Vagina (tissue), 2 donors: Measurements from ENCODE around the gene HOXD12. TPM values are rescaled to one million over a fixed set of nuclear protein-coding genes. Genes with fewer than 3 reads are reported as not detected.
A peak's percentile ranks its signal among the peaks of the same experiment; 100 is the strongest.

ENCODE experiments used
- DNase-seq, 2 donors: peaks; one replicate each; pipeline ENCODE4 v3.0.0-alpha.2; 2017; ENCODE audit errors: extremely low spot score in 2 of 2
- H3K27ac ChIP-seq: fragments of 200-600 bp; sonication (generic); one replicate; pipeline ENCODE4 v1.5.1; 2019
- H3K27me3 ChIP-seq: fragments of 200-600 bp; sonication (generic); one replicate; pipeline ENCODE4 v1.5.1; 2019
- H3K36me3 ChIP-seq, 2 donors: fragments of 200-600 bp; sonication (generic); one replicate each; pipeline ENCODE4 v1.5.1; 2017 to 2019
- H3K4me1 ChIP-seq: fragments of 200-600 bp; sonication (generic); one replicate; pipeline ENCODE4 v1.5.1; 2019
- H3K4me3 ChIP-seq, 2 donors: fragments of 200-600 bp; sonication (generic); 1 replicate in 1 of 2; 2 replicates in 1 of 2; pipeline ENCODE4 v1.5.1; 2016 to 2019
- H3K9me3 ChIP-seq: fragments of 200-600 bp; sonication (generic); one replicate; pipeline ENCODE4 v1.5.1; 2019
- CTCF ChIP-seq, 3 experiments: fragments of 450-650 bp in 2 of 3; fragments of 200-600 bp in 1 of 3; sonication (generic) in 1 of 3; IDR thresholded peaks; one replicate each; pipeline ENCODE4 v1.5.1; 2017 to 2019; ENCODE audit warnings: antibody characterized with exemption in 3 of 3, mild to moderate bottlenecking in 2 of 3, moderate library complexity in 2 of 3
- POLR2A ChIP-seq, 2 donors: fragments of 450-650 bp; IDR thresholded peaks; one replicate each; pipeline ENCODE4 v1.6.1; 2017; ENCODE audit warnings: antibody characterized with exemption in 2 of 2, mild to moderate bottlenecking in 2 of 2, moderate library complexity in 2 of 2
- POLR2AphosphoS5 ChIP-seq, 2 donors: sonication (generic); formaldehyde crosslinking; IDR thresholded peaks; one replicate each; pipeline ENCODE4 v1.9.0; 2017; ENCODE audit warnings: antibody characterized with exemption in 2 of 2, mild to moderate bottlenecking in 2 of 2, low read depth in 1 of 2; ENCODE audit not compliant: insufficient read depth in 1 of 2
- intact Hi-C: fragments of 100-400 bp; cut with DNase I; formaldehyde crosslinking; loops from one replicate; pipeline ENCODE4 v1.15.1; 2023
- total RNA-seq: library from RNA; depleted of rRNA; stranded (reverse); fragments of >200 nt; gene quantifications from one replicate; pipeline ENCODE4 v1.2.3, GENCODE V29; 2016

The HOXD12 gene
- total RNA-seq, 1 donor from 2014 or later, result 1.7 TPM

GRCh38 chr2:176129813-176130146 lies 30.2 kb downstream of the HOXD12 start:
- no peak for TF ChIP-seq POLR2A (IDR thresholded peaks at IDR 0.05)
- TF ChIP-seq POLR2AphosphoS5 (IDR thresholded peaks at IDR 0.05; ENCODE audit: insufficient read depth in 1 of 2, low read depth in 1 of 2), result no peak
- no peak for TF ChIP-seq CTCF (IDR thresholded peaks at IDR 0.05)
- no peaks in the 10 kb centered on the region for H3K9me3 ChIP-seq
- peaks cover 17% of the 10 kb centered on the region for H3K4me1 ChIP-seq
- H3K36me3 ChIP-seq, result no peaks in the 10 kb centered on the region
- peak overlapping the region; percentile 46 to 58 for H3K4me3 ChIP-seq
- H3K27ac ChIP-seq, result peak overlapping the region; percentile 83
- intact Hi-C loops, result loop anchor here (1.0 to 10.0 kb wide), 3 partner anchors 22 to 1015 kb away; partner anchors contain the start of gene HOXD11
- H3K27me3 ChIP-seq, result peaks cover 5% of the 10 kb centered on the region
- DNase-seq, result no peak

DNA sequence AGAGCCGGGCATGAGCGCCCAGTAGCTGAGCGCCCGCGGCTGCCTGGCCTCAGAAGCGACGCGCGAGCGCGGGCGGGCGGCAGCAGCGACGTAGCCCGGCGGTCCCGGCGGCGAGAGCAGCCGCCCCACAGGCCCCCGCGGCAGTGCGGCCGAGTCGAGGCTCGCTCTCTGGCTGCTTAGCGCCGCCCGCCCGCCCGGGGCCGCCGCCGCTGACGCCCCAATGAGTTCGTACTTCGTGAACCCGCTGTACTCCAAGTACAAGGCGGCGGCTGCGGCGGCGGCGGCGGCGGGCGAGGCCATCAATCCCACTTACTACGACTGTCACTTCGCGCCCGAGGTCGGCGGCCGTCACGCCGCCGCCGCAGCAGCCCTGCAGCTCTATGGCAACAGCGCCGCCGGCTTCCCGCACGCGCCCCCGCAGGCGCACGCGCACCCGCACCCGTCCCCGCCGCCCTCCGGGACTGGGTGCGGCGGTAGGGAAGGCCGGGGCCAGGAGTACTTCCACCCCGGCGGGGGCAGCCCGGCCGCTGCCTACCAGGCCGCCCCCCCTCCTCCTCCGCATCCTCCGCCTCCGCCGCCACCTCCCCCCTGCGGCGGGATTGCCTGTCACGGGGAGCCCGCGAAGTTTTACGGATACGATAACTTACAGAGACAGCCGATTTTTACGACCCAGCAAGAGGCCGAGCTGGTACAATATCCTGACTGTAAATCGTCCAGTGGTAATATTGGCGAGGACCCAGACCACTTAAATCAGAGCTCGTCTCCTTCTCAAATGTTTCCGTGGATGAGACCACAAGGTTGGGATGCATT lies 30.8 kb downstream of the HOXD12 start:
- Histone ChIP-seq H3K4me1 (peaks cover 17% of the 10 kb centered on the region), H3K27me3 (peaks cover 5% of the 10 kb centered on the region), H3K27ac (peak overlapping the region; percentile 83), H3K4me3 (peak overlapping the region; percentile 46 to 58), H3K36me3 (no peaks in the 10 kb centered on the region), H3K9me3 (no peaks in the 10 kb centered on the region)
- intact Hi-C loops, result loop anchor here (1.0 kb wide), 1 partner anchor 23 kb away; the partner anchor contains the start of gene HOXD11
- TF ChIP-seq POLR2A (IDR thresholded peaks at IDR 0.05), result peak in 1 of 2 donors; percentile 7
- TF ChIP-seq CTCF (IDR thresholded peaks at IDR 0.05), result no peak
- TF ChIP-seq POLR2AphosphoS5 (IDR thresholded peaks at IDR 0.05; ENCODE audit: insufficient read depth in 1 of 2, low read depth in 1 of 2), result peak in 1 of 2 donors; percentile 23
- no peak for DNase-seq

DNA sequence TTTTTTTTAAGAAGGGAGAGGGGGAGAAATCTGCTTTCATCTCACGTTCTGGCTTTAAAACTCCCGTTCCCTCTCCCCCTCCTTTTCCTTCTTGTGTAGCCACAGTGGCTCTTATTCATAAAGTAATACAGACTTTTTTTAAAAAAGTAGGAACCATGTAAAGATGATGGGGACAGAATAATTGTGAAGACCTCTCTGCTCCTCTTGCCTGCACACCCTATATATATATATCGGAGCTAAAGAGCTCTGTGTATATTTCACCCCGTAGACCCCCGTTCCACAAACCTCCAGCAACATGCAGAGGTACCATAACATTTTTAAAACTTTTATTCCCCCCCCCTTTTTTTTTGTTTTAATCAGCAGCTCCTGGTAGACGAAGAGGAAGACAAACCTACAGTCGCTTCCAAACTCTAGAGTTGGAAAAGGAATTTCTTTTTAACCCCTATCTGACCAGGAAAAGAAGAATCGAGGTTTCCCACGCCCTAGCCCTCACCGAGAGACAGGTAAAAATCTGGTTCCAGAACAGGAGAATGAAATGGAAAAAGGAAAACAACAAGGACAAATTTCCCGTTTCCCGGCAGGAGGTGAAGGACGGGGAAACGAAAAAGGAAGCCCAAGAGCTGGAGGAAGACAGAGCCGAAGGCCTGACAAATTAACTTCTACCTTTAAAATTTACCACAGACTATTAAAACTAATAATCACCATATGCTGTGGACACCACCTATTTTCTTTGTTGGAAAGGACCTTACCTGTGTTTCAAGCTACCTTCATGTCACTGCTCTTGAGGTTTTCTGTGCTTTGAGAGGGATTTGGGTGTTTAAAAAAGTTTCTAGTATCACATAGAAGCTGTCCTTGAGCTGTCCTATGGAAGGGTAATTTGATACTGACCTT lies 31.6 kb downstream of the HOXD12 start:
- H3K9me3 ChIP-seq, result no peaks in the 10 kb centered on the region
- DNase-seq, result no peak
- no peaks in the 10 kb centered on the region for H3K36me3 ChIP-seq
- peaks cover 20% of the 10 kb centered on the region for H3K4me1 ChIP-seq
- peak overlapping the region; percentile 83 for H3K27ac ChIP-seq
- peaks cover 5% of the 10 kb centered on the region for H3K27me3 ChIP-seq
- H3K4me3 ChIP-seq, result peak overlapping the region; percentile 46 to 58
- TF ChIP-seq POLR2A (IDR thresholded peaks at IDR 0.05) (no peak), CTCF (IDR thresholded peaks at IDR 0.05) (no peak), POLR2AphosphoS5 (IDR thresholded peaks at IDR 0.05; ENCODE audit: insufficient read depth in 1 of 2, low read depth in 1 of 2) (no peak)
- intact Hi-C loops, result loop anchor here (1.0 kb wide), 1 partner anchor 24 kb away; the partner anchor contains the start of gene HOXD11

DNA sequence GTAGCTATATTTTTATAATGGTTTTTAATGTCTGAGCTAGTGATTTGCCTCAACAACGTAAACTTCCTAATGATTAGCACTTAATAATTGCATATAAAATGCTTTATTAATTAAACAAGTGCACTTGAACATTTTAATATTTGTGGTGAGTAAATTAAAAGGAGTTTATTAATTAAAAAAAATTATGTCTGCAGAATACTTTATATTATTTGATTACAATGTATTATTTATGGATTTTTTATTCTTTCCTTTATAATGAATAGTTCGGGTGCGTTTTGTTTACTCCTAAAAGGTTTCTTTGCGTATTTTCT lies 32.2 kb downstream of the HOXD12 start:
- H3K36me3 ChIP-seq, result no peaks in the 10 kb centered on the region
- H3K27ac ChIP-seq, result peak overlapping the region; percentile 83
- TF ChIP-seq POLR2AphosphoS5 (IDR thresholded peaks at IDR 0.05; ENCODE audit: insufficient read depth in 1 of 2, low read depth in 1 of 2), result no peak
- TF ChIP-seq POLR2A (IDR thresholded peaks at IDR 0.05), result no peak
- TF ChIP-seq CTCF (IDR thresholded peaks at IDR 0.05), result no peak
- no peaks in the 10 kb centered on the region for H3K9me3 ChIP-seq
- intact Hi-C loops, result no loop called here
- no peak for DNase-seq
- peaks cover 24% of the 10 kb centered on the region for H3K4me1 ChIP-seq
- H3K4me3 ChIP-seq, result peak overlapping the region in 1 of 2 donors; percentile 46
- H3K27me3 ChIP-seq, result peaks cover 5% of the 10 kb centered on the region
